K562 (cell line): Measurements from ENCODE around the gene MED13L.

Experiments used
- EZH2 ChIP-seq: IDR thresholded peaks from 2 replicates; pipeline ENCODE4 v1.6.1; 2012; ENCODE audit warnings: low read depth, mild to moderate bottlenecking, inconsistent platforms, low read length, borderline replicate concordance
- HCFC1 ChIP-seq: IDR thresholded peaks from 2 replicates; pipeline ENCODE4 v1.6.1; 2012; ENCODE audit warnings: low read depth, low read length, improper control_type of control experiment
- IRF2 ChIP-seq: sonication (generic); formaldehyde crosslinking; IDR thresholded peaks from 2 replicates; pipeline ENCODE4 v1.8.1; 2022; ENCODE audit warnings: mild to moderate bottlenecking, missing genetic modification reagents
- KDM1A ChIP-seq, 2 experiments: fragments of 450-650 bp; IDR thresholded peaks; 2 replicates each; pipeline ENCODE4 v1.6.1; 2016; ENCODE audit warnings: mild to moderate bottlenecking in 2 of 2
- MAFK ChIP-seq: IDR thresholded peaks from 2 replicates; pipeline ENCODE4 v1.6.1; 2011; ENCODE audit warnings: low read length, improper control_type of control experiment
- NCOA2 ChIP-seq, 2 experiments: fragments of 450-650 bp; IDR thresholded peaks; 2 replicates each; pipeline ENCODE4 v1.6.1; 2018; ENCODE audit warnings: mild to moderate bottlenecking in 2 of 2, moderate library complexity in 1 of 2; ENCODE audit not compliant: partially characterized antibody in 2 of 2
- PHB ChIP-seq: fragments of 250-450 bp; sonication (Bioruptor Pico); IDR thresholded peaks from 2 replicates; pipeline ENCODE4 v1.5.0; 2021
- SREBF2 ChIP-seq: sonication (generic); formaldehyde crosslinking; IDR thresholded peaks from 2 replicates; pipeline ENCODE4 v1.4.0; 2020; ENCODE audit warnings: mild to moderate bottlenecking, missing genetic modification reagents
- U2AF2 ChIP-seq: fragments of 200-400 bp; formaldehyde crosslinking; optimal IDR thresholded peaks from 2 replicates; pipeline ENCODE3; 2017; ENCODE audit warnings: low read depth, mild to moderate bottlenecking, low read length
- ZNF124 ChIP-seq: sonication (generic); formaldehyde crosslinking; IDR thresholded peaks from 2 replicates; pipeline ENCODE4 v1.8.1; 2022; ENCODE audit warnings: missing genetic modification reagents

- TF ChIP-seq EZH2 (no peak), PHB (CRISPR knock-in tag) (no peak), SREBF2 (CRISPR knock-in tag) (no peak), KDM1A (IDR thresholded peaks at IDR 0.05) (no peak), MAFK (no peak), ZNF124 (CRISPR knock-in tag) (no peak), HCFC1 (no peak), IRF2 (CRISPR knock-in tag) (no peak), U2AF2 (no peak), NCOA2 (IDR thresholded peaks at IDR 0.05; ENCODE audit: partially characterized antibody in 2 of 2) (no peak)
Observed at GRCh38 chr12:115999582-115999981, 277.9 kb downstream of the MED13L start.
